HL-60/S4 treated with phorbol 12-myristate 13-acetate at 8.2 ng/mL for 4 days and 3 days (cell line): ENCODE results near the gene BSG.
"Not testable (repeated sequence)": the region's sequence is repeated elsewhere in the genome, so short reads cannot be mapped to it uniquely, and the experiment has no call there.

Experiments used
- in situ Hi-C: fragments of 300-500 bp; cut with MboI; formaldehyde crosslinking; loops from 2 replicates; pipeline ENCODE4 v1.15.0; 2022; ENCODE audit warnings: low sequenced_read_pairs

The BSG gene

GRCh38 chr19:617551-618246 lies 45.3 kb downstream of the BSG start:
- in situ Hi-C loops, result no loop called here

- in situ Hi-C loops, result no loop called here
Observed at GRCh38 chr19:618247-618619, 45.8 kb downstream of the BSG start.

- in situ Hi-C loops, result no loop called here
Observed at GRCh38 chr19:618674-619285, 46.4 kb downstream of the BSG start.

- in situ Hi-C loops, result no loop called here
Observed at GRCh38 chr19:619286-620002, 47.0 kb downstream of the BSG start.

GRCh38 chr19:620166-620862 lies 47.9 kb downstream of the BSG start:
- in situ Hi-C loops, result no loop called here

- in situ Hi-C loops, result not testable (repeated sequence)
Observed at GRCh38 chr19:621191-621590, 48.8 kb downstream of the BSG start.

GRCh38 chr19:621819-622218 lies 49.4 kb downstream of the BSG start:
- in situ Hi-C loops, result no loop called here

GRCh38 chr19:622666-623065 lies 50.3 kb downstream of the BSG start:
- in situ Hi-C loops, result no loop called here

- in situ Hi-C loops, result no loop called here
Observed at GRCh38 chr19:623175-623916, 51.0 kb downstream of the BSG start.

- in situ Hi-C loops, result no loop called here
Observed at GRCh38 chr19:623974-624373, 51.6 kb downstream of the BSG start.

GRCh38 chr19:624433-625109 lies 52.2 kb downstream of the BSG start:
- in situ Hi-C loops, result no loop called here

GRCh38 chr19:625257-625656 lies 52.9 kb downstream of the BSG start:
- in situ Hi-C loops, result no loop called here

- in situ Hi-C loops, result not testable (repeated sequence)
Observed at GRCh38 chr19:626566-626965, 54.2 kb downstream of the BSG start.

GRCh38 chr19:628168-628567 lies 55.8 kb downstream of the BSG start:
- in situ Hi-C loops, result no loop called here

- in situ Hi-C loops, result not testable (repeated sequence)
Observed at GRCh38 chr19:629515-629914, 57.1 kb downstream of the BSG start.

GRCh38 chr19:629961-630714 lies 57.7 kb downstream of the BSG start:
- in situ Hi-C loops, result no loop called here

GRCh38 chr19:632579-633067 lies 60.2 kb downstream of the BSG start:
- in situ Hi-C loops, result no loop called here
